ENCODE results near the gene SEPHS2. TPM values are rescaled to one million over a fixed set of nuclear protein-coding genes. Genes with fewer than 3 reads are reported as not detected.

The SEPHS2 gene
- total and polyA plus RNA-seq, 2 of the 8 experiments (the other 6 are each of a cell fraction or from before 2014, with no cell fraction given) = 28.2 to 61.8 TPM

DNA sequence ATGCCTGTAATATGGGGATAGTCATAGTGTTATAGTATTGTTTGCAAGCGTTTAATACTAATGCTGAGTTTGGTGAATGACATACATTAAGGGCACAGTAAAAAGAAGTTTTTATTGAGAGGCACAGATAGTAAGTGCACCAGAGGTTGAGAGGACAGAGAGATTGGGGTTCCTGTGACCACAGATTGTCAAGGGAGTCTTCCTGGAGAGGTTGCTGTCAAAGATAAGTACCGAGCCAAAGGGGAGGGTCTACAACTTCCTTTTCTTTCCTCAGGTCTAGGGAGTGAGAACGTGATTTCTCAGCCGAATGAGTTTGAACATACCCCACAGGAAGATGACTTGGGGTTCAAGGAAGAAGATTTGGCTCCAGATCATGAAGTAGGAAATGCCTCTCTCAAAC lies 48.6 kb downstream of the SEPHS2 start:
- no peak overlapping the region for H3K18ac ChIP-seq (ENCODE audit: extremely low read depth, low read length)
- CTCF ChIA-PET (ENCODE audit: partially characterized antibody) = interaction anchor here (1.0 to 2.4 kb wide), 4 partner anchors 10 to 33 kb away, joined by 8 to 20 read pairs (median 10); partner anchors contain the start of gene ZNF771
- POLR2A ChIA-PET (ENCODE audit: partially characterized antibody) = interaction anchor here (1.2 to 12.6 kb wide), 6 partner anchors 10 to 48 kb away, joined by 3 to 151 read pairs (median 44); partner anchors contain the start of genes CD2BP2, MYL11, SEPTIN1 and ZNF771
- 89% methylated on average over 4 of the region's 4 CpGs; no CpG with 5 or more reads in 1 of the 2 experiments for WGBS, 2 experiments (ENCODE audit: extremely low coverage in 1 of 2, insufficient coverage in 1 of 2, insufficient read length in 1 of 2, insufficient replicate concordance in 2 of 2, low coverage in 1 of 2, low lambda C conversion rate in 2 of 2, missing lambda C conversion rate in 1 of 2)
- peaks cover 0 to 15% (median 9%) of the 10 kb centered on the region in 4 experiments; a peak in 6 of 7 replicates for H3K4me1 ChIP-seq (replicated peaks in 1 of 4; ENCODE audit: control insufficient read depth in 3 of 4, insufficient read depth in 4 of 4, low read length in 3 of 4)
- H3K4ac ChIP-seq (replicated peaks; ENCODE audit: insufficient read length, low read depth, low read length) = no peak overlapping the region
- no peak overlapping the region for H2BK20ac ChIP-seq (ENCODE audit: low read length)
- DNase-seq (ENCODE audit: low read depth in 1 of 2, low spot score in 2 of 2) = no peak
- no peak overlapping the region for H3K14ac ChIP-seq (ENCODE audit: insufficient read length)
- H4K8ac ChIP-seq (ENCODE audit: extremely low read depth, insufficient read depth, low read length) = no peak overlapping the region
- H2BK12ac ChIP-seq (ENCODE audit: low read depth, low read length) = no peak overlapping the region
- no peaks in the 10 kb centered on the region; the same call in 1 of the 2 replicates for H3K79me1 ChIP-seq (ENCODE audit: low read depth, low read length)
- H4K5ac ChIP-seq (ENCODE audit: insufficient read length, low read depth, low read length) = no peak overlapping the region
- H3K4me2 ChIP-seq (ENCODE audit: insufficient read depth in 1 of 2, low read depth in 2 of 2, low read length in 2 of 2) = peak overlapping the region in 1 of 2 experiments; percentile 94; a peak in 2 of 4 replicates
- H2BK5ac ChIP-seq (ENCODE audit: low read depth, low read length) = no peak overlapping the region
- H4K20me1 ChIP-seq (replicated peaks in 1 of 2; ENCODE audit: control insufficient read depth in 1 of 2, insufficient read depth in 2 of 2, low read length in 2 of 2) = peaks cover 12 to 17% of the 10 kb centered on the region in 2 experiments
- FAIRE-seq = no peak
- H3K4me3 ChIP-seq (ENCODE audit: extremely low read depth in 1 of 4, insufficient read depth in 2 of 4, low read depth in 3 of 4, low read length in 4 of 4) = no peak overlapping the region; a peak in 1 of 8 replicates
- H2BK15ac ChIP-seq (ENCODE audit: low read length) = no peak overlapping the region
- no peak overlapping the region for H2AFZ ChIP-seq (ENCODE audit: low read length)
- H3K9ac ChIP-seq (replicated peaks in 1 of 4; ENCODE audit: extremely low read depth in 1 of 4, low read depth in 3 of 4, low read length in 3 of 4) = no peak overlapping the region
- no peak overlapping the region for H2AK5ac ChIP-seq (ENCODE audit: low read depth, low read length)
- peaks cover 4 to 21% (median 14%) of the 10 kb centered on the region in 4 experiments; a peak in 6 of 8 replicates for H3K36me3 ChIP-seq (ENCODE audit: control insufficient read depth in 2 of 4, insufficient read depth in 4 of 4, low read length in 3 of 4)
- H2BK120ac ChIP-seq (replicated peaks; ENCODE audit: low read depth, low read length) = no peak overlapping the region
- no peak overlapping the region for H4K91ac ChIP-seq (replicated peaks; ENCODE audit: insufficient read length, low read length)
- H3K23ac ChIP-seq (ENCODE audit: insufficient read length) = no peak overlapping the region
- H3K9me3 ChIP-seq (ENCODE audit: insufficient read depth in 2 of 2, low read depth in 1 of 2, low read length in 1 of 2) = no peaks in the 10 kb centered on the region
- H3K23me2 ChIP-seq (ENCODE audit: low read depth, low read length) = peaks cover 11% of the 10 kb centered on the region; the same call in 1 of the 2 replicates
- H3K27ac ChIP-seq (ENCODE audit: low read depth, low read length) = no peak overlapping the region
- H3K79me2 ChIP-seq (ENCODE audit: control insufficient read depth in 1 of 2, insufficient read depth in 2 of 2, low read length in 2 of 2) = peaks cover 5 to 21% of the 10 kb centered on the region in 2 experiments; a peak in 2 of 4 replicates
- H3K27me3 ChIP-seq (replicated peaks in 1 of 4; ENCODE audit: control insufficient read depth in 3 of 4, extremely low read depth in 1 of 4, insufficient read depth in 3 of 4, low read length in 3 of 4) = no peaks in the 10 kb centered on the region
- H3K56ac ChIP-seq (replicated peaks; ENCODE audit: insufficient read length, low read depth, low read length) = no peak overlapping the region
- TF ChIP-seq SUZ12 (IDR thresholded peaks at IDR 0.05; ENCODE audit: low read length) = no peak
- no peak for TF ChIP-seq CBX8 (IDR thresholded peaks at IDR 0.05; ENCODE audit: borderline replicate concordance, low read depth, low read length)
- TF ChIP-seq, protein P1, sequence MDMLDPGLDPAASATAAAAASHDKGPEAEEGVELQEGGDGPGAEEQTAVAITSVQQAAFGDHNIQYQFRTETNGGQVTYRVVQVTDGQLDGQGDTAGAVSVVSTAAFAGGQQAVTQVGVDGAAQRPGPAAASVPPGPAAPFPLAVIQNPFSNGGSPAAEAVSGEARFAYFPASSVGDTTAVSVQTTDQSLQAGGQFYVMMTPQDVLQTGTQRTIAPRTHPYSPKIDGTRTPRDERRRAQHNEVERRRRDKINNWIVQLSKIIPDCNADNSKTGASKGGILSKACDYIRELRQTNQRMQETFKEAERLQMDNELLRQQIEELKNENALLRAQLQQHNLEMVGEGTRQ (IDR thresholded peaks at IDR 0.05; ENCODE audit: low read length) = no peak
- TF ChIP-seq SP4 (IDR thresholded peaks at IDR 0.05; ENCODE audit: low read length) = no peak
- no peak for TF ChIP-seq CHD2 (IDR thresholded peaks at IDR 0.05; ENCODE audit: low read length)
- no peak for TF ChIP-seq YY1 (IDR thresholded peaks at IDR 0.05; ENCODE audit: low read depth, low read length)
- no peak for TF ChIP-seq CTCF (IDR thresholded peaks at IDR 0.05; ENCODE audit: control extremely low read depth in 1 of 3, insufficient read depth in 1 of 3, low read depth in 1 of 3, low read length in 3 of 3)
